Naive B cell (primary cell): ENCODE measurements around the gene CEP192. TPM values are rescaled to one million over a fixed set of nuclear protein-coding genes. Genes with fewer than 3 reads are reported as not detected.

Source experiments
- ATAC-seq, 2 donors: fragments of 150-1000 bp; cut with Tn5 transposase; 2 replicates each; pipeline ENCODE4 v1.10.0; 2021; ENCODE audit warnings: low read depth in 2 of 2, mild to moderate bottlenecking in 2 of 2, moderate library complexity in 2 of 2
- DNase-seq: peaks from one replicate; pipeline ENCODE4 v3.0.0; 2022
- H3K27ac Mint-ChIP-seq, 6 donors: one replicate each; pipeline ENCODE4 v1.8.0; 2020 to 2022; ENCODE audit warnings: mild to moderate bottlenecking in 6 of 6, mixed read lengths in 6 of 6, moderate library complexity in 5 of 6, inconsistent platforms in 2 of 6
- H3K27me3 Mint-ChIP-seq, 3 donors: one replicate each; pipeline ENCODE4 v1.8.0; 2021 to 2022; ENCODE audit warnings: mixed read lengths in 3 of 3, mild to moderate bottlenecking in 1 of 3
- H3K36me3 Mint-ChIP-seq, 2 donors: one replicate each; pipeline ENCODE4 v1.8.0; 2020 to 2022; ENCODE audit warnings: mixed read lengths in 2 of 2, inconsistent platforms in 1 of 2, mild to moderate bottlenecking in 1 of 2
- H3K4me1 Mint-ChIP-seq, 3 donors: one replicate each; pipeline ENCODE4 v1.8.0; 2020 to 2022; ENCODE audit warnings: mixed read lengths in 3 of 3, inconsistent platforms in 1 of 3, mild to moderate bottlenecking in 1 of 3, moderate library complexity in 1 of 3
- H3K4me3 Mint-ChIP-seq, 8 donors: one replicate each; pipeline ENCODE4 v1.8.0; 2020 to 2022; ENCODE audit warnings: mild to moderate bottlenecking in 8 of 8, mixed read lengths in 8 of 8, moderate library complexity in 8 of 8, inconsistent platforms in 2 of 8
- H3K9me3 Mint-ChIP-seq, 7 donors: one replicate each; pipeline ENCODE4 v1.8.0; 2020 to 2022; ENCODE audit warnings: mixed read lengths in 7 of 7, mild to moderate bottlenecking in 5 of 7, inconsistent platforms in 2 of 7, moderate library complexity in 1 of 7
- polyA plus RNA-seq, 6 donors: library from polyadenylated mRNA; unstranded; fragments of 300-500 nt; fragmentation: Illumina TruSeq; gene quantifications; one replicate each; pipeline ENCODE4 v1.2.3, GENCODE V29; 2021; ENCODE audit warnings: low read depth in 6 of 6

The CEP192 gene
- polyA plus RNA-seq, 6 donors from 2014 or later = 6.2 to 10.0 (median 8.1) TPM; not detected in 1

DNA sequence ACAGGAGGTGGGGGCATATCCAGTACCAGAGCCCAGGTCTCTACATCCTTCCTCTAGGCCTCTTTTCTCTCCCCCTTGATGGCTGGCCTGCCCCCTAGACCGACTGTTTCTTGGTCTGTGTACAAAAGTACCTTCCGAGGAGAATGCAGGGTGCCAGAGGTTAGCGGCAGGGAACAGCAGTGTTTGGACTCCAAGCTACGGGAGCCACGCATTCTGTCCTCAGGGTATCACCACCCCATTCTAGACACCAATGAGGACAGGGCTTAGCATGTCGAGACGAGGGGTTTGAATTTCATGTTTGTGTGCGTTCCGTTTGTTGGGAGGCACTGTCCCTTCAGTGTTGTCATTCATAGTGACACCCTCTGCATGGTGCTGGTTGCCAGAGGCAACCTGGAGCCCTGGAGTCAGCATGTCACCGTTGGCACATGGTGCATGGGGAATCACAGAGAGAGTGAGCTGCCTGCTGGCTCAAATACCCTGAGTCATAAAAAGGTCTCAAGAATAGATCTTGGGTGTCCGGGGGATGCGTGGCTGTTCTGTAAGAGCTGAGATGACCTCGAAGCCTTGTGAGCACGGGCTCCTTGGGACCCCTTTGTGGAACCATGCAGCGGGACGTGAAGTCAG, 170.2 kb downstream of the CEP192 start:
- DNase-seq (no peak), ATAC-seq (no peak)
- H3K27ac Mint-ChIP-seq = no peak overlapping the region
- no peak overlapping the region for H3K4me3 Mint-ChIP-seq
- peaks cover 0 to 11% (median 0%) of the 10 kb centered on the region in 3 donors for H3K27me3 Mint-ChIP-seq
- H3K4me1 Mint-ChIP-seq = peaks cover 3 to 5% (median 4%) of the 10 kb centered on the region in 3 donors
- H3K9me3 Mint-ChIP-seq = peaks cover 10 to 36% (median 28%) of the 10 kb centered on the region in 7 donors
- H3K36me3 Mint-ChIP-seq = peaks cover 12 to 27% of the 10 kb centered on the region in 2 donors

DNA sequence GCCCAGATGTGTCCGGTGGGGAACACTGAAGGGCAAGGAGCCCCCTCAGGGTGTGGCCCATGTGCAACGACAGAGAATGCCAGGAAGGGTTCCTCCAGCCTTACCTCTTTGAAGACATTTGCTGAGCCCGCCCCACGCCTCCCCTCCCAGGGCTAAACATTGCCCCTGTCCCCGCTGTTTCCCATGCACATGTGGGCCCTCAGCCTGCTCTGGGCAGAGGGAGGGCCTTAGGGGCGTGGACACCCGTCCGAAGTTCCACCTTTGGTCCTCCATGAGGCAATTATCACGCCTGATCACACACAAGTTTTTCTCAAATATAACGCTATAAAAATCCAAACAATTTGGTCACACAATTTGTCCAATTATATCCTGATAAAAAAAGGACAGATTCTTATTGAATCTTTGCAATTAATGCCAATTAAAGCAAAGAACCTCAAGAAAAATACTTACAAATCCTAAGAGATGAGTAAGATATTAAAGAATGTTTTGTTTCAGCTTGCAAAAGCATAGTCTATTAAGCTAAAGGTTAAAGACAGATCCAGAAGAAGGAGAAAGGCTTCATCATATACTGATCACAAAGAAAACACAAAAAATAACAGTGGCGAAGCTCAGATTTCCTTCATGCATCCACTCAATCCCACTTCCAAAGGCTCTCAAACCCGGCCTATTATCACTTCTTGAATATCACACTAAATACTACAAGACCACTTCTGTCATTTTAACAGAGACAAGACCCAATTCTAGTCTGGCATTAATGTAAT, 172.2 kb downstream of the CEP192 start:
- H3K9me3 Mint-ChIP-seq = peaks cover 3 to 27% (median 12%) of the 10 kb centered on the region in 7 donors
- no peak overlapping the region for H3K27ac Mint-ChIP-seq
- peaks cover 11 to 12% of the 10 kb centered on the region in 2 donors for H3K36me3 Mint-ChIP-seq
- peaks cover 0 to 19% (median 10%) of the 10 kb centered on the region in 3 donors for H3K27me3 Mint-ChIP-seq
- H3K4me3 Mint-ChIP-seq = no peak overlapping the region
- DNase-seq (no peak), ATAC-seq (no peak)
- peaks cover 3 to 5% (median 4%) of the 10 kb centered on the region in 3 donors for H3K4me1 Mint-ChIP-seq

DNA sequence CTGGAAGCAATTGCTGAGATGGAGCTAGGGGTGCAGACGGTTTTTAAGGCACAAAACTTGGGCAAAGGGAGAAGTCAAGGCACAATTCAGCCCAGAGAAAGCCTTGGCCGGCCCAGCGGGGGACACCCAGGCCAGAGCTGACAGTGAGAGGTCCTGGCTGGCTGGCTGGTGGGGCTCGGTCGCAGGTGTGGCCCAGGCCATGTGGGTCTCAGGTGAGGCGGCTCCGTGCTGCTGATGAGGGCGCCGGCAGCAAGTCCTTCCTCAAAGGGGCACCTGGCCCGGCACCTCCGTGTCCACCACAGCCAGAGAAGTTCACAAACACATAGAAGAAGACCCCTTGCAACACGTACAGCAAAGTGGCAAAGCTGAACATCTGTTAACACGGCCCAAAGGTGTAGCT, 173.2 kb downstream of the CEP192 start:
- Mint-ChIP-seq H3K27me3 (peaks cover 0 to 19% (median 17%) of the 10 kb centered on the region in 3 donors), H3K36me3 (peaks cover under 1 to 9% of the 10 kb centered on the region in 2 donors), H3K9me3 (peaks cover 0 to 20% (median 6%) of the 10 kb centered on the region in 7 donors), H3K4me1 (peaks cover 2% of the 10 kb centered on the region in 3 donors), H3K4me3 (no peak overlapping the region), H3K27ac (no peak overlapping the region)
- DNase-seq (no peak), ATAC-seq (no peak)

DNA sequence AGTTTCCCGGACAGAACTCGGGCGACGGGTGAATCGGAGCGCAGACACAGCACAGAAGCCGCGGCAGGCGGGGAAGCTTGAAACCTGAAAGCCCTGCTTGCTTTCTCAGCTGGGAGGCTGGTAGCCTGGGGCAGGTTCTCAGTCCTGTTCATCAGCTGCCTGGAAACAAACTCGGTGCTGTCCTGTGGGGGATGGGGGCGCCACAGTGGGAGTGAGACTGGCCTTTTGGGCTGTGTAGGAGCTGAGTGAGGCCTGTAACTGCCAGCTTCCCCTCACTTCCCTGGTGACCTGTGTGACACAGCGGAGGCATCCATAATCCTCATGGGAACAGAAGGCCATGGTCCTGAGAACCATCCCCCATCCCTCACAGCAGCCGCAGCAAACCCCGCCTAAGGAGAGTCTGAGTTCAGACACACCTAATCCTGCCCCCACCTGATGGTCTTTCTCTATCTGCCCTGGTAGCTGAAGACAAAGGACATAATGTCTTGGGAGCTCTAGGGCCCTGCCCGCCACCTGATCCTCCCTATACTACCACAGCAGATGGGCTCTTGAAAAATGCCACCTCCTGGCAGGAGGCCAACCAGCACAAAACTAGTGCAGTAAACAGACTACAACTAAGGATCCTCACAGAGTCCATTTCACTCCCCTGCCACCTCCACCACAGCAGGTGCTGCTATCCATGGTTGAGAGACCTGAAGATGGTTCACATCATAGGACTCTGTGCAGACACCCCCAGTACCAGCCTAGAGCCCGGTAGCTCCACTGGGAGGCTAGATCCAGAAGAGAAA, 174.7 kb downstream of the CEP192 start:
- H3K27ac Mint-ChIP-seq = no peak overlapping the region
- H3K9me3 Mint-ChIP-seq = peaks cover 0 to 16% (median 4%) of the 10 kb centered on the region in 7 donors
- H3K27me3 Mint-ChIP-seq = peaks cover 5 to 19% (median 18%) of the 10 kb centered on the region in 3 donors
- peaks cover 0 to 6% of the 10 kb centered on the region in 2 donors for H3K36me3 Mint-ChIP-seq
- H3K4me1 Mint-ChIP-seq = no peaks in the 10 kb centered on the region
- no peak for DNase-seq
- H3K4me3 Mint-ChIP-seq = no peak overlapping the region
- no peak for ATAC-seq

DNA sequence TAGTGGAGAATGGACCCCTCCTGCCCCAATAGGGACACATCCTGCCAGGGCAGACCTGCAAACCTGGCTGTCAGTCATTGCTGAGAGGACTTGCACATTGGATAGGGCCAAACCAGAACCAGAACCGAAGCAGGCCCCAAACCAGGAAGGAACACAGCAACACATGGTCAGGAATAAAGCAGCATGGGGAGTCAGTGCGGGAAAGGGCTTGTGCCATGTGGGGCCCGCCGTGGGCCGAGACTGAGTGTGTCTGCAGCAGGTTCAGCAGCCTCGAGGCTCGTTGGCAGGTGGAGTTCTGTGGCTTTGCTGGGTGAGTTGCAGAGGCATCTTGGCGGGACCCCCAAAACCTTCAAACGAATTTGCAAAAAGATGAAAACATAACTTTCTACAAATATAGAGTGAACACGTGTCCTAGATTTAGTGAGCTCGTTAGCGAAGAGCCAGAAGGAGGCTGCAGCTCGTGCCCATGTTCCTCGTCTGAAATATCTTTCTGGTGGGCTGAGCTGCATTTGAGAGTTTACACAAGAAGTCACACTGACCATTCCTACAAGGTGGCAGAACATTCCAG, 182.5 kb downstream of the CEP192 start:
- no peaks in the 10 kb centered on the region for H3K36me3 Mint-ChIP-seq
- H3K9me3 Mint-ChIP-seq = no peaks in the 10 kb centered on the region
- H3K4me3 Mint-ChIP-seq = no peak overlapping the region
- H3K27ac Mint-ChIP-seq = peak overlapping the region in 1 of 6 donors; percentile 4
- DNase-seq (no peak), ATAC-seq (no peak)
- no peaks in the 10 kb centered on the region for H3K4me1 Mint-ChIP-seq
- peaks cover 0 to 11% (median 5%) of the 10 kb centered on the region in 3 donors for H3K27me3 Mint-ChIP-seq

Other genes with a start within 250 kb of the CEP192 start
- 100 to 1,000 TPM in 2 of 6 donors, 10 to 100 TPM in 4; 84.6 to 112 (median 99.1) TPM for gene PTPN2, start 107.1 kb upstream of the CEP192 start, polyA plus RNA-seq
- gene SEH1L, start 43.4 kb upstream of the CEP192 start, polyA plus RNA-seq = 10 to 100 TPM; 24.6 to 50.5 (median 39.6) TPM
- 10 to 100 TPM in 2 of 6 donors, 1 to 10 TPM in 4; 6.4 to 16.1 (median 9.2) TPM for gene LDLRAD4, start 227.4 kb downstream of the CEP192 start, polyA plus RNA-seq